Lower leg skin (tissue), 3 donors: ENCODE results near the gene TRIM28.

Source experiments
- POLR2A ChIP-seq, 2 donors: fragments of 450-650 bp; IDR thresholded peaks; one replicate each; pipeline ENCODE4 v1.6.1; 2016 to 2017; ENCODE audit warnings: antibody characterized with exemption in 2 of 2, mild to moderate bottlenecking in 1 of 2, moderate library complexity in 1 of 2
- TF ChIP-seq, protein P1 (sequence below), 3 donors: fragments of 450-650 bp; IDR thresholded peaks; one replicate each; pipeline ENCODE4 v1.5.1; 2016; ENCODE audit warnings: antibody characterized with exemption in 3 of 3, mild to moderate bottlenecking in 3 of 3, moderate library complexity in 2 of 3

DNA sequence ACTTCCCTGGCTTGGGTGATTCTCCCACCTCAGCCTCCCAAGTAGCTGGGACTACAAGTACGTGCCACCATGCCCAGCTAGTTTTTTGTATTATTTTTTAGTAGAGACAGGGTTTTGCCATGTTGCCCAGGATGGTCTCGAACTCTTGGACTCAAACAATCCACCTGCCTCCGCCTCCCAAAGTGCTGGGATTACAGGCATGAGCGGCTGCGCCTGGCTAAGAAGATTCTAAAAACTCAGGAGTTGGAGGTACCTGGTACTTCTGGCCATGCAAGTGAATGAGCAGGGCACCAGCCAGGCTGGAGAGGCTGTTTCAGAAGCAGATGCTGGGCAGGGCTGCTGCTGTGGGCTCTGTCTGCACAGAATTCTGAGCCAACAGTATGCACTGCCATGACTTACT is 23.1 kb downstream of the TRIM28 start:
- TF ChIP-seq, protein P1, sequence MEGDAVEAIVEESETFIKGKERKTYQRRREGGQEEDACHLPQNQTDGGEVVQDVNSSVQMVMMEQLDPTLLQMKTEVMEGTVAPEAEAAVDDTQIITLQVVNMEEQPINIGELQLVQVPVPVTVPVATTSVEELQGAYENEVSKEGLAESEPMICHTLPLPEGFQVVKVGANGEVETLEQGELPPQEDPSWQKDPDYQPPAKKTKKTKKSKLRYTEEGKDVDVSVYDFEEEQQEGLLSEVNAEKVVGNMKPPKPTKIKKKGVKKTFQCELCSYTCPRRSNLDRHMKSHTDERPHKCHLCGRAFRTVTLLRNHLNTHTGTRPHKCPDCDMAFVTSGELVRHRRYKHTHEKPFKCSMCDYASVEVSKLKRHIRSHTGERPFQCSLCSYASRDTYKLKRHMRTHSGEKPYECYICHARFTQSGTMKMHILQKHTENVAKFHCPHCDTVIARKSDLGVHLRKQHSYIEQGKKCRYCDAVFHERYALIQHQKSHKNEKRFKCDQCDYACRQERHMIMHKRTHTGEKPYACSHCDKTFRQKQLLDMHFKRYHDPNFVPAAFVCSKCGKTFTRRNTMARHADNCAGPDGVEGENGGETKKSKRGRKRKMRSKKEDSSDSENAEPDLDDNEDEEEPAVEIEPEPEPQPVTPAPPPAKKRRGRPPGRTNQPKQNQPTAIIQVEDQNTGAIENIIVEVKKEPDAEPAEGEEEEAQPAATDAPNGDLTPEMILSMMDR (IDR thresholded peaks at IDR 0.05) = no peak
- no peak for TF ChIP-seq POLR2A (IDR thresholded peaks at IDR 0.05)
